SK-N-MC (cell line): Measurements from ENCODE around the gene EVI2B.

Experiments used
- EZH2 ChIP-seq: fragments of 200-600 bp; sonication (generic); IDR thresholded peaks from one replicate; pipeline ENCODE4 v1.6.1; 2017; ENCODE audit warnings: antibody characterized with exemption
- FOXP2 ChIP-seq: optimal IDR thresholded peaks from 2 replicates; pipeline ENCODE3; 2011; ENCODE audit warnings: mild to moderate bottlenecking, moderate library complexity; ENCODE audit not compliant: insufficient read depth; ENCODE audit errors: extremely low read length, control extremely low read depth
- POLR2AphosphoS5 ChIP-seq: IDR thresholded peaks from 2 replicates; pipeline ENCODE4 v1.6.1; 2012; ENCODE audit warnings: mild to moderate bottlenecking, low read depth, low read length, borderline replicate concordance

- no peak for TF ChIP-seq EZH2
- no peak for TF ChIP-seq POLR2AphosphoS5
- no peak for TF ChIP-seq FOXP2
Measured at GRCh38 chr17:31318851-31319661, 5.2 kb upstream of the EVI2B start.
